Measurements from ENCODE around the gene OR6C68.

- TF ChIP-seq CTCF (IDR thresholded peaks at IDR 0.05 in 4 of 5, conservative IDR thresholded peaks at IDR 0.05 in 1 of 5) (no peak), POLR2A (IDR thresholded peaks at IDR 0.05) (no peak)
These were observed 19.9 kb upstream of the OR6C68 start for GRCh38 chr12:55472264-55472663.
